GM11168 (cell line): ENCODE data around the gene RHBDD3.

Source experiments
- in situ Hi-C: fragments of 300-500 bp; cut with MboI; formaldehyde crosslinking; loops from one replicate; pipeline ENCODE4 v1.12.0; 2022; ENCODE audit warnings: low sequenced_read_pairs; ENCODE audit not compliant: unreplicated experiment

Gene RHBDD3

GRCh38 chr22:29306835-29307595 lies 39.2 kb upstream of the RHBDD3 start:
- in situ Hi-C loops: no loop called here

DNA sequence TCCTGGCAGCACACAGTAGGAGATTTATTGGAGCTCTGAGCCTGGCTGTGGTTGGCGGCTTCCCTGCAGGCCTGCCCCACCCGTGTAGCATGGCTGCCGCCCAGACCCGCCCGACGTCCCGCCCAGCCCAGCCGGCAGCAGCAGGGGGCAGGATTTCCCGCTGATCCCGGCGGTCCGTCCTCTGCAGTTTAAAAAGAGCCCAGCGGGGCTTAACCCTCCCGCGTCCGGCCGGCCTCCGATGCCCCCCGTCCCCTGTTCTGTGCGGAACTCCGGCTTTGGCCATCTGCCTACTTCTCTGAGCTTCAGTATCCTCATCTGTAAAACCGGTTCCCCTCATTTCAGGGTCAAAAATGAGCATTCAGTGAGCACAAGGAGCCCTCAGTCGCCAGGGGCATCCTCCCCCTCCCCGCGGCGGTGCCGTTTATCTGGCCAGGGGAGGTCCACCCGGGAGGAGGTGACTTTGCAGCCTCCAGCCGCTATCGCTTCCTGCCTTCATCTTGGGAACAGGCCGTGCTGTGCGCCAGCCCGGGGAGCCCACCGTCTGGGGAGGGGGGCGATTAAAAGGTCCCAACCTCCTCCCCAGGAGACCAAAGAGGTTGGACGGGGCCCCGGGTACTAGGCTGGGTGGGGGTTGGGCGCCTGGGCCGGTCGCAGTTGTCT lies 38.5 kb upstream of the RHBDD3 start, which contains the start of gene GAS2L1:
Gene GAS2L1 (plus strand): TSS at position 476 of the 660 bp plus-strand sequence. CDS start 1,456 bp downstream, outside the sequence.
- in situ Hi-C loops: no loop called here

GRCh38 chr22:29305836-29306174 lies 38.0 kb upstream of the RHBDD3 start:
- in situ Hi-C loops: no loop called here

DNA sequence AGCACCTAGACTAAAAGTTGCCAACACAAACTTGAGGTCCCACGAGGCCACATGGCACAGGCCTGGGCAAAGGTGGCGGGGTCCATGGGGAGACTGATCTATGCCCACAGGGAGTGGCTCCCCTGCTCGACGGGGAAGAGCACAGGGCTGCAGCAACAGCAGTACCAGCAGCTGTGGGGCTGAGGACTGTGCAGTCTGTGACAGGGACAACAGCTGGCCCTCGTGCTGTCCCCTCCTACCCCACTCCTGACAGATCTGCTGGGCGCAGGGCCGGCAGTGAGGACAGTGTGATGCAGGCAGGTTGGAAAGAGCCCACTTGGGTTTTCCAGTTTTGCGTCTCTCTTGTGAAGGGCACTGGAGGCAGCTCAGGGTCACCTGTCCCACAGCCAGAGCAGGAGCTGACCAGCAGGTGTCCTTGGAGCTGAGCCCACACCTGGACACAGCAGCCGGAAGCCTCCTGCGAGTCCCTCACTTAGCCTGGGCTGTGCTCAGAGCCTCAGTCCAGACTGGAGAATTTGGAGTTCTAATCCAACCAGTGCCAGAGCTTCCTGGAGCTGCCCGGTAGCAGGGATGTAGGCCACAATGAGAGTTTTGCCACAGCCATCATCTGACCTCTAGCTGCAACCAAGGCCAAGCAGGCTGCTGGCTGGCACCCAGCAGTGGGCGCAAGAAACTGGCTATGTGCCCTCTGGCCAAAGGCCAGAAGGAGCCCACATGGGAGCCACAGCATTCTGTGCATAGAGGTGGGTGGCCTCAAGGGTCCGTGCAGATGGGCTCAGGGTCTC lies 35.1 kb upstream of the RHBDD3 start:
- in situ Hi-C loops: no loop called here

GRCh38 chr22:29302402-29302680 lies 34.6 kb upstream of the RHBDD3 start:
- in situ Hi-C loops: no loop called here

DNA sequence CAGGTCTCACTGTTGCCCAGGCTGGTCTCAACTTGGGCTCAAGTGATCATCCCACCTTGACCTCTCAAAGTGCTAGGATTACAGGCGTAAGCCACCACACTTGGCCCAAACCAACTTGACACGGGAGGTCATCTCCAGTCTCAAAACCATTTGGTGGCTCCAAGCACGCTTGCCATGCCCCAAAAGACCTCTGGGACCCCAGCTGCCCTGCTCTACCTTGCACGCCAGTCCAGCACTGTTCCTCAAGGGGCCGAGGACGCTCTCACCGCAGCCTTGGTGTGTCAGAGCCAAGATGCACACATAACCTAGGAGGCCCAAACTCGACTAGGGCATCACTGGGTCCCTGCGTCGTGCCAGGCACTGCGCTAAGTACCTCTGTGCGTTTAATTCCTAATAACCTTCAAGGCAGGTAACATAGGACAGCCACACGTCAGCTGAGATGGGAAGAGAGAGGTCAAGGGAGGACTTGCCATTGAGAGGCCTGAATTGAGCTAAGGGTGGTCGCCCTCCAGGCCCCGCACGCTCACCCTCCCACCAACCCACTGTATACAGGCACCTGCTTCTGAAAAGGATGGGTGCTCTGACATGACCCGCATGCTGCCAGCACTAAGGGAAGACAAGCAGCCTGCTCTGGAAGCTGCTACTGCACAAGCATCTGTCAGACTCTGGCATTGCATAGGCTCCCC lies 34.1 kb upstream of the RHBDD3 start:
- in situ Hi-C loops: no loop called here

DNA sequence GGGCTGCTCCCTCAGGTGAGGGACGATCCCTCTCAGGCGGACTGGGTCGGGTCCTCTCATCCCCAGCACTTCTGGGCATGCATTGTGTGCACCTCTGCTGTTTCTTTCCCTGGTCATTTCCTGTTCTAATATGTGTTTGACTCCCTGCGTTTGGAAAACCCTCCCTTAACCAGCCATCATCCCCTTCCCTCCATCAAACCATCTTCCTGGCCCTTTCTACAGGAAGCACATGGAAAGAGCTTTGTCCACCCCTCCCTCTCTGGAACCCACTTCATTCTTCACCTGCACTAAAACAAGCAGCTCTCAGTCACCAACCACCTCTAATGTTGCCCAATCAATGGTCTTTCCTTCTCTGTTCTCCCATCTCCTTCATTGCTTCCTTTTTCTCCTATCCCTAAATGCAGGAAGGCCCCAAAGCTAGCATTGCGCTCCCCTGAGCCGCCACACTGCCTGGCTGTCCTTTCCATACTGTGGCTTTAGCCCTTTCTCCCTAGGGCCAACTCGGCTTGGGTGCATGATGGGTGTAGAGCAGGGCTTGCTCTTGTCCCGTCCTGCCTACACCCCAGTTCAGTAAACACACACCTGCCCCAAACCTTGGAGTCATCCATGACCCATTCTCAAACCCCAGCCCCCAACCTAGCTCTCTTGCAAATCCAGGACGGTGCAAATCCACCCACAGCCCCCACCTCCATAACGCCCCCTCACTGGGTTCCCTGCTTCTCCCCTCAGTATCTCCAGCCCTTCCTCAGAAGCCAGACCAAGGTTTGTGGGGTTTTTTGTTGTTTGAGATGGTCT lies 33.2 kb upstream of the RHBDD3 start:
- in situ Hi-C loops: no loop called here

DNA sequence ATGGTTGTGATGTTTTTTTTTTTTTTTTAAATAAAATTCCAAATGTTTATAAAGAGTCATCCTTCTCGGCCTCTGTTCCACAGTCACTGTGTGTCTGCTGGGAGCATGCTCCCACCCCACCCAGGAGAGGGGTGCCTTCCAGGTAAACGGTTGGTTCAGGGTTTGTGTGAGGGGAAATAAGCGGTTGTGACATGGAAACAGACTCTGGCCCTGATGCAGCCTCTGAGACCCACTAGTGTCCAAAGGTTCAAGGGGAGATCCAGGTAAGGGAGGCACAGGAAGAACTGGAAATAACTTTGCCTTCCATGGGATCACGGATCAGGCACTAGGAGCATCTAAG lies 32.7 kb upstream of the RHBDD3 start:
- in situ Hi-C loops: no loop called here

GRCh38 chr22:29299136-29299900 lies 31.5 kb upstream of the RHBDD3 start:
- in situ Hi-C loops: no loop called here

DNA sequence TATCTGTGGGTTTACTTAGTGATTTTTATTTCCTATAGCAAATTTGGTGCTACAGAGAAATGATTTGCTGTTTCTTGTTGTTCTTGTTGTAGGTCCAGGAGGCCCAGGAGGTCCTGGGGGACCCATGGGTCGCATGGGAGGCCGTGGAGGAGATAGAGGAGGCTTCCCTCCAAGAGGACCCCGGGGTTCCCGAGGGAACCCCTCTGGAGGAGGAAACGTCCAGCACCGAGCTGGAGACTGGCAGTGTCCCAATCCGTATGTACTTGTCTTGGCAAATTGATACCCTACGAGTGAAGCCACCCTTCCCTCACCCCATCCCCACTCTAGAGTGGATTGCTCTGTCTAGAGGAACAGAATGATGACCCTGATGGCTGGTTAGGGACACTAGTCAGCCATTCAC lies 30.9 kb upstream of the RHBDD3 start:
- in situ Hi-C loops: no loop called here

DNA sequence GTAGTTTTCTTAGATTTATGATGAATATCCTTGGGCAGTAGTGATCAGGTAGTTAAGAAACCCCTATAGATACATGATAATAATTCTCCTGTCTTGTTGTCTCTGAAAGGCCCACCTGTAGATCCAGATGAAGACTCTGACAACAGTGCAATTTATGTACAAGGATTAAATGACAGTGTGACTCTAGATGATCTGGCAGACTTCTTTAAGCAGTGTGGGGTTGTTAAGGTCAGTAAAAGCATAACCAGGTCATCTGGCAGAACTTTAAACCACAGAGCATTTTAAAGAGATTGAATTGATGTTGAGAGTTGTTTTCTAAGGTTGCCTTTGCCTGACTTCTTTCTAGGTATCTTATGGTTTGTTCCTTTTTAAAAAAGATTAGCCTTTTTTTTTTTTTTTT lies 24.6 kb upstream of the RHBDD3 start:
- in situ Hi-C loops: no loop called here

DNA sequence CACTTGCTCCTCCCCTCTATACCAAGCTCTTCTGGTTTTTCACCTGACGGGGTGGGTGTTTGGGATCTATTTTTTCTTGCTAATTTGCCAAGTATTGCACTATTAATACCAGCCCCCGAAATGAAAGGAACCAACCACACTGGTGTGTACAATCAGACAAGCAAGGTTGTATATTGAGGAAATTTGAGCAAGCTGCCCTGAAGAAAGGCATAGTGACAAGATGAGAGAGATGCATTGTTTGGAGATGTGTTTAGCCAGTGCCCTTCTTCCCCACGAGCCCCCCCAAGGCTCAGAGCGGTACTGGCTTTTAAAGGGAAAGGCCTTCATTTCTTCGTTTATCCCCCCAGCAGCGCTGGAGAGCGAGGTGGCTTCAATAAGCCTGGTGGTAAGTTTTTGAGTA lies 23.4 kb upstream of the RHBDD3 start:
- in situ Hi-C loops: no loop called here

GRCh38 chr22:29290061-29290460 lies 22.3 kb upstream of the RHBDD3 start:
- in situ Hi-C loops: no loop called here

GRCh38 chr22:29288837-29289236 lies 21.1 kb upstream of the RHBDD3 start:
- in situ Hi-C loops: no loop called here

DNA sequence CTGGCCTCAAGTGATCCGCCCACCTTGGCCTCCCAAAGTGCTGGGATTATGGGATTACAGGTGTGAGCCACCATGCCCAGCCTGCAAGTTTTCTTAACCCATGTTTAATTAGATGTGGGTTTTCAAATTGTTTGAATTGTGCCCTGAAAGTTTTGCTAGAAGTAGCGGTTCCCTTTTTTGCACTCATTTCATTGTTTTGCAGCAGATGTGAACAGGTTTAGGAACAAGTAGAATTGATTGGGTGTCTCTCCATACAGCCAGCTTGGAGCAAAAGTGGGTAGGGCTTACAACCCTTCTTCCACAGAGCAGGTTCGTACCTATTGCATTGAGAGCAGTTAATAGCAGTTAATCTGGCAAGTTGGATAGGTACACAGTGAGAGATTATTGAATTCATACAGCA lies 16.4 kb upstream of the RHBDD3 start:
- in situ Hi-C loops: no loop called here

GRCh38 chr22:29277927-29278326 lies 10.1 kb upstream of the RHBDD3 start:
- in situ Hi-C loops: no loop called here

DNA sequence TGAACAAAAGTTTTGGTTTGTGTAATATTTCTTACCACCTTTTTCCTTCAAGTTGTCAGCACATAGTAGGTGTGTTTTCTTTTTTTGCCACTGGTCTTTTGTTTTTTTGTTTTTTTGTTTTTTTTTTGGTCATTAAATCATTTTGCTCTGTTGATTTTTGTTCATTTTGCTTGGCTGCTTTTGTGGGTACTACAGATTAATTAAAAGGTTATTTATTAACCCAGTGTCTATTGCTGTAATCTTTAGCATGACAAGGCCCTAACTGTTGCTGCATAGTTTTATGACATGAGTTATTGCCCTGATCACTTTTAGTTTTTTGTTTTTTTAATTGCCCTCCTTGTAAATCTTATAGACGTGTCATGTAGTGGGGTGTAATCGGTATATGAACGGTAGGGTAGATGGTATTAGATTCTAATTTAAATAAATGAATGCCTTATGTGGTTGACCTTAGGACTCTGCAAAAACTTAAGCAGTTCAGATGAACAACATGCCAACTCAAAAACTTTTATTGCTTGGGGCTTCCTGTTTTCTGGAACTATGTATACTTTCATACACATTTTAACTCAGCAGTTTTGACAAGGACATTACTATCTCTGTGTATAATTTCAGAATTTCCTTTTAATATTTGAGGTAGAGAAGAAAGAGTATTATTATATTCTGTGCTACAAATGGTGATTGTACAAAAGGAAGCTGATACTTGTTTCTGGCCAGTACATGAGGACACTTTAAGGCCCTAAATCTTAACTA lies 8.2 kb upstream of the RHBDD3 start:
- in situ Hi-C loops: no loop called here

GRCh38 chr22:29275167-29275566 lies 7.4 kb upstream of the RHBDD3 start:
- in situ Hi-C loops: no loop called here

GRCh38 chr22:29272624-29273023 lies 4.8 kb upstream of the RHBDD3 start:
- in situ Hi-C loops: no loop called here
